HS-27A (cell line): ENCODE data around the gene ZNF579.

ENCODE experiments used
- DNase-seq: peaks from one replicate; pipeline ENCODE4 v3.0.0-alpha.2; 2012; ENCODE audit warnings: low read depth, missing footprints

The ZNF579 gene

DNA sequence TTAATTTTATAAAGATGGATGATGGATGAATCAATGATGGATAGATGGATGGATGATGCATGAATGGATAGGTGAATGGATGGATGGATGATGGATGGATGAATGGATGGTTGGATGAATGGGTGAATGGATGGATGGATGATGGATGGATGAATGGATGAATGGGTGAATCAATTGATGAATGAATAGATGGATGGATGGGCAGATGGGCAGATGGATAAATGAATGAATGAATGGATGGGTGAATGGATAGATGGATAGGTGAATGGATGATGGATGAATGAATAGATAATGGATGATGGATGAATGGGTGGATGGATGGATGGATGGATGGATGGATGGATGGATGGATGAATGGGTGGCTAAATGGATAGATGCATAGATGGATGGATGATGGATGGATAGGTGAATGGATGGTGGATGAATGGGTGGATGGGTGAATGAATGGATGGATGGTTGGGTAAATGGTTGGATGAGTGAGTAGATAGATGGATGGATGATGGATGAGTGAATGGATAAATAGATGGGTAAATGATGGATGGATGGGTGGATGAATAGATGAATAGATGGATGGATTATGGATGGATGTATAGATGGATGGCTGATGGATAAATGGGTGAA lies 12.8 kb downstream of the ZNF579 start:
- DNase-seq, result no peak

GRCh38 chr19:55566823-55567222 lies 13.8 kb downstream of the ZNF579 start:
- DNase-seq, result no peak

GRCh38 chr19:55563261-55563690 lies 17.4 kb downstream of the ZNF579 start:
- DNase-seq, result no peak

- DNase-seq, result no peak
These were observed 21.0 kb downstream of the ZNF579 start for GRCh38 chr19:55559684-55560083.

DNA sequence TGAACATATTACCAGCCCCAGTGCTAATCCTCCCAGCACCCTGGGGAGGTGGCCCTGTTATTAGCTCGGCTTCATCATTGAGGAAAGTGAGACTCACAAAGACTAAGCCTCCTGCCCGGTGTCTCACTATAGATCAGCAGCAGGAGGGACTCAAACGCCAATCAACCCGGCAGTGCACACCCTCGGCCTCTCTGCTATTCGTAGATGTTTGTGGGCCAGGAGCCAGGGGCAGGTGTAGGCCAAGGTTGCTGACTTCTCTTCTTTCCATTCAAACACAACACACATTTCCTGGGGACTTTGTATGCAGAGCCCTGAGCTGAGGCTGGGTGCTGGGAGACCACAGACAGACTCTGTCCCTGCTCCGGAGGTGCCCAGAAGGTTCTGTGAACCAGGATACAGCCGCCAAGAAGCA lies 25.9 kb downstream of the ZNF579 start:
- no peak for DNase-seq

DNA sequence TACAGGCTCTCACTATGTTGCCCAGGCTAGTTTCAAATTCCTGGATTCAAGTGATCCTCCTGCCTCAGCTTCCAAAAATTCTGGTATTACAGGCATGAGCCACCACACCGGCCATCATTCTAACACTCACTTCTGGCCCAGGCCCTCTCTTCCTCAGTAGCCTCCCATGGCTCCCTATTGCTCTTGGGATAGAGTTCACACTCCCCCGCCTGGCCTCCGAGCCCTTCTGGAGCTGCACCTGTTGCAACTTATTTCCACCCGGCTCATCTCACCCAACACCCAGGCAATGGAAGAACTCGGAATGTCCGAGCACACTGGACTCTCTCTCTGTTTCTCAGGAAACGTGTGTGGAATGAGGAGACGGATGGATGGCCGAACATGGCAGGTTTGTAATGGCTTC lies 26.3 kb downstream of the ZNF579 start:
- no peak for DNase-seq

GRCh38 chr19:55553217-55554182 lies 27.1 kb downstream of the ZNF579 start:
- DNase-seq, result no peak

DNA sequence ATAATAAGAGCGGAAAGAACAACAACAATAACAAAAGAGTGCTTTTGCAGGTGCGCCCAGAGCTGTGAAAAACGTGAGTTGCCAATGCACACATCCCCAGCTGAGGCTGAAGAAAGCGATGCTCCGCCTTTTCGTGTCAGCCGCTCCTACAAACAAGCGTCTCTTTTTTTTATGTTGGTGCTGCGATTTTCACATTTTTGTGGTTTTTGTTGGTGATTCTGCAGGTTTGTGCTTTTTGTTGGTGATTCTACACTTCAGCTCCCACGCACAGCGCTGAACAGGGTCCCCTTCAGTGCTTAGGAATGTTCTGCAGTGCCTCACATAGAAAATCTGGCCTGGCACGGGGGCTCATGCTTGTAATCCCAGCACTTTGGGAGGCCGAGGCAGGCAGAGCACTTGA lies 28.0 kb downstream of the ZNF579 start:
- DNase-seq, result peak; percentile 92

DNA sequence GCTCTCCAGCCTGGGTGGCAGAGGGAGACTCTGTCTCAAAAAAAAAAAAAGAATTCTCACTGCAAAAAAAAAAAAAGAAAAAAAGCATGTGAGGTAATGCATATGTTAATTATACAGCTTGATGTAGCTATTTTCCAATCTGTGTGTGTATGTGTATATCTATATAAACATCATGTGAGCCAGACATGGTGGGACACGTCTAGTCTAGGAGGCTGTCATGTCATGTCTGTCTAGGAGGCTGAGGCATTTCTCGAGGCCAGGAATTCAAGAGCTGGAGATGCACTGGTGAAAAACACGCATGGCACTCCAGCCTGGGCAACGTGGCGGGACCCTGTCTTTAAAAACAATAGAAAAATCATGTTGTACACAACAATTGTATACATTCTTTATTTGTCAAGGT lies 28.4 kb downstream of the ZNF579 start:
- no peak for DNase-seq

GRCh38 chr19:55550321-55550650 lies 30.4 kb downstream of the ZNF579 start:
- DNase-seq, result peak; percentile 54

- peak; percentile 91 for DNase-seq
These were observed 30.9 kb downstream of the ZNF579 start for GRCh38 chr19:55549500-55550320.

GRCh38 chr19:55546822-55547614 lies 33.6 kb downstream of the ZNF579 start:
- DNase-seq, result peak; percentile 55

GRCh38 chr19:55546011-55546410 lies 34.6 kb downstream of the ZNF579 start:
- DNase-seq, result no peak

GRCh38 chr19:55545443-55545842 lies 35.2 kb downstream of the ZNF579 start, which contains the start of gene SBK3:
Gene SBK3 (minus strand): TSS chr19:55545543. CDS start chr19:55545543, 0 bp downstream.
- no peak for DNase-seq

GRCh38 chr19:55544776-55545439 lies 35.7 kb downstream of the ZNF579 start:
- DNase-seq, result no peak

GRCh38 chr19:55544014-55544413 lies 36.6 kb downstream of the ZNF579 start:
- no peak for DNase-seq

DNA sequence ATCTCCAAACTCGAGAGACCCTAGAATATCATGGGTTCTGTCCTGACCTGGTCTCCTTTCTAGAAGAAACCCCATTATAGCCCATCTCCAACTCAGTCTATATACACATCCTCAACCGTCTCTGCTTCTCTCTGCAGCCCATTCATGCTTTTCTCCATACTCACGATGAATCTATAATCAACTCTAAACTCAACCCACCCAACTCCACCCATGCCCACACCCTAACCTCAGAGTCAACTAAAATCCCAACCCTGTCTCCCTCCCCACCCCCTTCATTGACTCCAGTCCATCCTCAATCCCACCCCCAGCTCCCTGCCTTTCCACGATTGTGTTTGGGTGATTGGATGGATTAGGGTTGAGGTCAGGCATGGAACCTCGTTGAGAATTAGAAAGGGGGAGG lies 37.1 kb downstream of the ZNF579 start:
- DNase-seq, result no peak

GRCh38 chr19:55542292-55542855 lies 38.3 kb downstream of the ZNF579 start:
- DNase-seq, result no peak

DNA sequence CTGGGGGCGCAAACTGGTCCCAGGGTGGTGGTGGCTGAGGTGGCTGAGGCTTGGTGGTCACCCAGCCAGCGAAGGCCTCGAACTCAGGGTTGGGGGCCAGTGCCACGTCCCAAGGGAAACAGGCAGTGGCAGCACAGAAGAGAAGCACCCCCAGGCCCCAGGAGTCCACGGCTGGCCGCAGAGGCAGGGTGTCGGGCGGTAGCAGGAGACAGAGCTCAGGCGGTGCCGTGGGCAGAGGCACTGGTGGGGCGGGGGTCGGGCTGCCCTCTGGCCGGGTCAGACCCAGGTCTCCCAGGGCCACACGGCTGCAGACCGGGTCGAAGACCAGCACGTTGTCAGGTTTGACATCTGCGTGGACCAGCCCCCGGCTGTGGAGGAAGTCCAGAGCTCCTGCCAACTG lies 39.6 kb downstream of the ZNF579 start:
- DNase-seq, result no peak

DNA sequence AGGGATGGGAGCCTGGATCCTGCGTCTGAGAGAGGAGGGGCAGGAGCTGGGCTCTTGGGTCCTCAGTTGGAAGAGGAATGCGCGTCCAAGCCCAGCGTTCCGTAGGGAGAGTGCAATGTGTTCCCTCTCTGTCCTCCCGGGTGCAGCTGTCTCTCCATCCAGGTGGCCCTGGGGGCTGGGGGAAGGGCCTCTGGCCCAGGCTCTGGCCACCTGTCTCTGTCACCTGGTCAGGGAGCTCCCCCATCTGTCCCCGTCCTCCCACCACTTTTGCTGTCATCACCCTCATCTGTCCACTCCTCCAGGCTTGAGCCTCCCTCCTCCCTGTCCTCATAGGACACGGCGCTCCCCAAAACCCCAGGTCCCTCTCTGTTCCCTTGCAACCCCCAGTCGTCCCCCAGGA lies 40.0 kb downstream of the ZNF579 start:
- no peak for DNase-seq
